PC-3 (cell line): ENCODE measurements around the gene HIVEP3. TPM values are rescaled to one million over a fixed set of nuclear protein-coding genes. Genes with fewer than 3 reads are reported as not detected.
"Not testable (repeated sequence)": the region's sequence is repeated elsewhere in the genome, so short reads cannot be mapped to it uniquely, and the experiment has no call there.

ENCODE experiments used
- ATAC-seq: fragments of 200-7000 bp; cut with Tn5 transposase; 2 replicates; pipeline ENCODE4 v1.9.1; 2020; ENCODE audit warnings: mild to moderate bottlenecking, moderate library complexity
- BruUV-seq: library from RNA; stranded (reverse); fragments of 400-500 nt; replicated peaks from 2 replicates; lab custom pipeline; 2021; lab: Mats Ljungman, UMichigan
- CTCF ChIA-PET: fragments of 300-600 bp; sonication (Branson Sonifier 250); formaldehyde crosslinking; loops from one replicate; lab custom pipeline; 2022; ENCODE audit warnings: antibody characterized with exemption; lab: Charles Lee
- POLR2A ChIA-PET: fragments of 300-600 bp; sonication (Branson Sonifier 250); formaldehyde crosslinking; loops from one replicate; lab custom pipeline; 2022; ENCODE audit warnings: antibody characterized with exemption; ENCODE audit not compliant: unreplicated experiment; lab: Charles Lee
- DNase-seq: peaks from one replicate; pipeline ENCODE4 v3.0.0-alpha.2; 2015
- H2AFZ ChIP-seq: fragments of 300-600 bp; sonication (generic); 2 replicates; pipeline ENCODE4 v1.6.0; 2016; ENCODE audit warnings: antibody characterized with exemption, low read length
- H3F3A ChIP-seq: fragments of 300-600 bp; sonication (generic); one replicate; pipeline ENCODE4 v1.6.0; 2017; ENCODE audit warnings: antibody characterized with exemption, low read length, control low read depth, mild to moderate bottlenecking; ENCODE audit not compliant: unreplicated experiment
- H3K27ac ChIP-seq: fragments of 300-600 bp; sonication (generic); 2 replicates; pipeline ENCODE4 v1.5.1; 2016; ENCODE audit warnings: mild to moderate bottlenecking, low read length
- H3K27me3 ChIP-seq: fragments of 300-600 bp; sonication (generic); 2 replicates; pipeline ENCODE4 v1.6.1; 2016; ENCODE audit warnings: low read length, mixed read lengths
- H3K36me3 ChIP-seq: fragments of 300-600 bp; sonication (generic); 2 replicates; pipeline ENCODE4 v1.6.1; 2016; ENCODE audit warnings: low read depth, mixed run types, low read length, mixed read lengths
- H3K4me1 ChIP-seq: fragments of 300-600 bp; sonication (generic); 2 replicates; pipeline ENCODE4 v1.5.1; 2016; ENCODE audit warnings: low read length; ENCODE audit not compliant: insufficient read depth
- H3K4me2 ChIP-seq: fragments of 300-600 bp; sonication (generic); 2 replicates; pipeline ENCODE4 v1.6.0; 2016; ENCODE audit warnings: low read length
- H3K4me3 ChIP-seq: fragments of 300-600 bp; sonication (generic); 2 replicates; pipeline ENCODE4 v1.5.1; 2016; ENCODE audit warnings: mild to moderate bottlenecking, low read length, mixed read lengths
- H3K79me2 ChIP-seq: fragments of 300-600 bp; sonication (generic); 2 replicates; pipeline ENCODE4 v1.6.1; 2017; ENCODE audit warnings: low read length, mixed read lengths
- H3K9ac ChIP-seq: fragments of 300-600 bp; sonication (generic); 2 replicates; pipeline ENCODE4 v1.6.0; 2016; ENCODE audit warnings: mild to moderate bottlenecking, low read length
- H3K9me2 ChIP-seq: fragments of 300-600 bp; sonication (generic); replicated peaks from 2 replicates; pipeline ENCODE4 v1.6.1; 2016; ENCODE audit warnings: mixed run types, low read length, mixed read lengths
- H3K9me3 ChIP-seq: fragments of 300-600 bp; sonication (generic); 2 replicates; pipeline ENCODE4 v1.6.1; 2016; ENCODE audit warnings: low read length, mixed read lengths
- H4K20me1 ChIP-seq: fragments of 300-600 bp; sonication (generic); 2 replicates; pipeline ENCODE4 v1.6.1; 2016; ENCODE audit warnings: low read length, mixed read lengths
- CTCF ChIP-seq: fragments of 300-600 bp; sonication (generic); conservative IDR thresholded peaks from 2 replicates; pipeline ENCODE4 v1.5.1; 2017; ENCODE audit warnings: antibody characterized with exemption, low read depth, mild to moderate bottlenecking, low read length
- EZH2 ChIP-seq: fragments of 300-600 bp; sonication (generic); IDR thresholded peaks from one replicate; pipeline ENCODE4 v1.6.1; 2017; ENCODE audit warnings: antibody characterized with exemption, mild to moderate bottlenecking, low read length; ENCODE audit not compliant: unreplicated experiment
- EZH2phosphoT487 ChIP-seq: fragments of 300-600 bp; sonication (generic); IDR thresholded peaks from 2 replicates; pipeline ENCODE4 v1.6.1; 2018; ENCODE audit warnings: mild to moderate bottlenecking, antibody characterized with exemption, low read length, borderline replicate concordance
- intact Hi-C: fragments of 100-400 bp; cut with micrococcal nuclease; formaldehyde crosslinking; loops from 2 replicates; pipeline ENCODE4 v1.9.0; 2023
- total RNA-seq: library from RNA; depleted of rRNA; stranded (reverse); fragments of >200 nt; gene quantifications from 2 replicates; pipeline ENCODE4 v1.2.3, GENCODE V29; 2014

Gene HIVEP3
- total RNA-seq, 1 experiment from 2014 or later: 9.8 TPM

DNA sequence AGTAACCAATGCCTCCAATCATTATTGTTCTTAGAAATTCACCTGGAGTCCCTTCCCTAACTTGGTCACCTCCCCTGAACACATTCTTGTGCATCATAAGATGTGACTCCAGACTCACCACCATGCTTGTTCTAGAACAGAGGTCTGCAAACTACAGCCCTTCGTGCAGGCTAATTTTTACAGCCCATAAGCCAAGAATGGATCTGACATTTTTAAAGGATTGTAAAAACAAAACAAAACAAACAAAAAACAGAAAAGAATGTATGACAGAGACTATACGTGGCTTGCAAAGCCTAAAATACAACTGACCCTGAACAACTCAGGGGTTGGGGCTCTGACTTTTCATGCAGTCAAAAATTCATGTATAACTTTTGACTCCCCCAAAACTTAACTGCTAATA is 6.2 kb upstream of the HIVEP3 start:
- TF ChIP-seq EZH2phosphoT487 (no peak), EZH2 (no peak), CTCF (no peak)
- ATAC-seq (peak; percentile 46), DNase-seq (peak; percentile 60)
- ChIA-PET POLR2A (no interaction called here), CTCF (no interaction called here)
- intact Hi-C loops: no loop called here
- BruUV-seq: no TSS peak
- H2AFZ ChIP-seq: no peak overlapping the region
- peaks cover 54% of the 10 kb centered on the region for H3K4me1 ChIP-seq
- H3K9me2 ChIP-seq: no peaks in the 10 kb centered on the region
- H3K9me3 ChIP-seq: no peaks in the 10 kb centered on the region
- peak overlapping the region; percentile 61 for H3K27ac ChIP-seq
- no peaks in the 10 kb centered on the region for H3F3A ChIP-seq
- peak overlapping the region; percentile 55; the same call in 1 of the 2 replicates for H3K4me2 ChIP-seq
- no peaks in the 10 kb centered on the region for H4K20me1 ChIP-seq
- no peaks in the 10 kb centered on the region for H3K36me3 ChIP-seq
- H3K79me2 ChIP-seq: 0 out of 2 replicates have a peak, but pooled peaks cover 1% of the 10 kb centered on the region
- no peak overlapping the region for H3K9ac ChIP-seq
- H3K27me3 ChIP-seq: no peaks in the 10 kb centered on the region
- H3K4me3 ChIP-seq: no peak overlapping the region

- H3K36me3 ChIP-seq, H2AFZ ChIP-seq, BruUV-seq, H3K27me3 ChIP-seq, H3F3A ChIP-seq, ATAC-seq, intact Hi-C loops, CTCF ChIA-PET, H4K20me1 ChIP-seq, H3K9me3 ChIP-seq, H3K9ac ChIP-seq, DNase-seq, H3K4me3 ChIP-seq, H3K9me2 ChIP-seq, POLR2A ChIA-PET: not testable (repeated sequence)
- peaks cover 64% of the 10 kb centered on the region for H3K4me1 ChIP-seq
- peaks cover 33% of the 10 kb centered on the region for H3K79me2 ChIP-seq
- peak overlapping the region; percentile 77 for H3K27ac ChIP-seq
- 0 out of 2 replicates have a peak overlapping the region, but pooled peaks have one; percentile 73 for H3K4me2 ChIP-seq
These were observed 2.5 kb upstream of the HIVEP3 start for GRCh38 chr1:41921271-41921670.

DNA sequence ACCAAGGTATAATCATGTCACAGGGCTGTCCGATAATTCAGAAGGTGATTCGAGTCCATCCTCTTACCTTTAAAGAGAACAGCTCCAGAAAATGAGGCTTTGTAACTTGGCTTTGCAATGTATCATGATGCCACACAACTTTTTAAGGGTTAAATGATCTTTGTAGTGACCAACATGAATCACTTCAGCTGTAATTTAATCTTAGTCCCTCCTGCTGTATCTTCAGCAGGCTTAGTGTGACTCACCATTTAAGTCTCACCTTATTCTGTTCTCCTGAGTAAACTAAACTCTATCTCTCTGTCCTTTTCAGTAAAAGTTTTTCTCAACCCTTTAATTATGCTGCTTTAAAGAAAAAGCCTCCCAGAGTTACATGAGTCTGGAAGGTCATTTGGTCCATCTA is 1.9 kb upstream of the HIVEP3 start:
- Histone ChIP-seq H3F3A (no peaks in the 10 kb centered on the region), H2AFZ (no peak overlapping the region), H4K20me1 (no peaks in the 10 kb centered on the region), H3K27me3 (no peaks in the 10 kb centered on the region), H3K4me3 (peak overlapping the region; percentile 23; the same call in 1 of the 2 replicates), H3K9ac (peak overlapping the region; percentile 9; the same call in 1 of the 2 replicates), H3K4me1 (peaks cover 64% of the 10 kb centered on the region), H3K27ac (peak overlapping the region; percentile 77), H3K36me3 (no peaks in the 10 kb centered on the region), H3K4me2 (peak overlapping the region; percentile 73), H3K79me2 (peaks cover 39% of the 10 kb centered on the region), H3K9me3 (no peaks in the 10 kb centered on the region), H3K9me2 (no peaks in the 10 kb centered on the region)
- ATAC-seq: peak; percentile 41
- ChIA-PET POLR2A (interaction anchor here (0.5 kb wide), 1 partner anchor 24 kb away, joined by 3 read pairs; no protein-coding TSS in a partner anchor), CTCF (interaction anchor here (0.6 to 0.7 kb wide), 2 partner anchors 14 to 147 kb away, joined by 10 to 13 read pairs; no protein-coding TSS in a partner anchor)
- TF ChIP-seq CTCF (no peak), EZH2 (no peak), EZH2phosphoT487 (no peak)
- intact Hi-C loops: no loop called here
- DNase-seq: peak; percentile 88
- no TSS peak for BruUV-seq
